ENCODE data around the gene PNRC2.

DNA sequence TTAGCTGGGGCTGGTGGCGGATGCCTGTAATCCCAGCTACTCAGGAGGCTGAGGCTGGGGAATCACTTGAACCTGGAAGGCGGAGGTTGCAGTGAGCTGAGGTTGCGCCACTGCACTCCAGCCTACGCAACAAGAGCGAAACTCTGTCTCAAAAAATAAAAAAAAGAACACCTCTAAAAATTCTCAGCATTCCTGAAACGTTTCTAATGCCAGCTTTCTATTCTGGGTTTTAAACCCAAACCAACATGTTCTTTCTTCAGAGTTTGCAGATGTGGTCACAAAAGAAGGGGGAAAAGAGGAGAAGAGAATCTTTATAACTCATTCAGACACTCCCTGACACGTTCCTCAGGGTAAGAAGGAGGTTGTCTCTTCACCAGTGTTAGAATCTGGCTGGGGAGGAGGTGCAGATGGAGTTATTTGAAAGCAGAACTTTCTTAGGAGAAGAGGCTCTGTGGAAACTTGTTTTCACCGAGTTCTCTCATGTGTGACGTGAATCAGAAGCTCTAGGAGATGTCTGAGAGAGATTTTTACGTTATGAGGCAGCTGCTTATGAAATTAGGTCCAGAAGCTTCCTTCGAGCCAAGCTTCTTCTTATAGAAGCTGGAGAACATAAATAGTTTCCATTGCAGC lies 28.7 kb upstream of the PNRC2 start:
- TF ChIP-seq EZH2phosphoT487 (IDR thresholded peaks at IDR 0.05; ENCODE audit: borderline replicate concordance) = no peak
- TF ChIP-seq, protein P1, sequence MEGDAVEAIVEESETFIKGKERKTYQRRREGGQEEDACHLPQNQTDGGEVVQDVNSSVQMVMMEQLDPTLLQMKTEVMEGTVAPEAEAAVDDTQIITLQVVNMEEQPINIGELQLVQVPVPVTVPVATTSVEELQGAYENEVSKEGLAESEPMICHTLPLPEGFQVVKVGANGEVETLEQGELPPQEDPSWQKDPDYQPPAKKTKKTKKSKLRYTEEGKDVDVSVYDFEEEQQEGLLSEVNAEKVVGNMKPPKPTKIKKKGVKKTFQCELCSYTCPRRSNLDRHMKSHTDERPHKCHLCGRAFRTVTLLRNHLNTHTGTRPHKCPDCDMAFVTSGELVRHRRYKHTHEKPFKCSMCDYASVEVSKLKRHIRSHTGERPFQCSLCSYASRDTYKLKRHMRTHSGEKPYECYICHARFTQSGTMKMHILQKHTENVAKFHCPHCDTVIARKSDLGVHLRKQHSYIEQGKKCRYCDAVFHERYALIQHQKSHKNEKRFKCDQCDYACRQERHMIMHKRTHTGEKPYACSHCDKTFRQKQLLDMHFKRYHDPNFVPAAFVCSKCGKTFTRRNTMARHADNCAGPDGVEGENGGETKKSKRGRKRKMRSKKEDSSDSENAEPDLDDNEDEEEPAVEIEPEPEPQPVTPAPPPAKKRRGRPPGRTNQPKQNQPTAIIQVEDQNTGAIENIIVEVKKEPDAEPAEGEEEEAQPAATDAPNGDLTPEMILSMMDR (conservative IDR thresholded peaks at IDR 0.05; ENCODE audit: low read length) = no peak

Measured in Loucy (cell line).